Tibial nerve (tissue), 4 donors: ENCODE data around the gene HS6ST3.

Experiments
- EP300 ChIP-seq, 2 donors: sonication (generic); formaldehyde crosslinking; IDR thresholded peaks; one replicate each; pipeline ENCODE4 v1.6.1; 2017; ENCODE audit warnings: antibody characterized with exemption in 2 of 2, mild to moderate bottlenecking in 1 of 2
- POLR2A ChIP-seq, 2 donors: fragments of 450-650 bp; IDR thresholded peaks; one replicate each; pipeline ENCODE4 v1.6.1; 2017; ENCODE audit warnings: antibody characterized with exemption in 2 of 2, mild to moderate bottlenecking in 2 of 2, moderate library complexity in 2 of 2
- TF ChIP-seq, protein P1 (sequence below), 5 experiments: fragments of 200-600 bp in 3 of 5; fragments of 450-650 bp in 2 of 5; sonication (generic) in 3 of 5; IDR thresholded peaks; one replicate each; pipeline ENCODE4 v1.5.1; 2016 to 2019; ENCODE audit warnings: antibody characterized with exemption in 5 of 5, mild to moderate bottlenecking in 3 of 5, moderate library complexity in 2 of 5

DNA sequence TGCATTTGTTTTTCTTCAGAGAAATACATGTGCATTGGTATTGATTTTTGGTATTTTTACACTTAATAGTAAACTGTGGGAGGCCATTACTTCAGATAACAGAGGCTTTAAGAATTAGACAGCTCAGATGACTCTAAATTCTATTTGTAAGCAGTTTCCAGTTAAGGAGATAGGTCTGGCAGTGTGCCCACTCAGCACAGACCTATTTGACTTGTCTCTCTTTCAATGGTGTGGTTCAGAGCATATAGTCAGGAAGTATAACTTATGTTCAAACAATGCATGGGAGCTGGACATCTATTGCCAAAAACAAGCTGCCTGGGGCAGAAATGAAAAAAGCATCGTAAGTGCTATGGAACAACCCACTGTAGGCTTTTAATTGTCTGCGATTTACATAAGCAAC lies 370.7 kb downstream of the HS6ST3 start:
- TF ChIP-seq, protein P1, sequence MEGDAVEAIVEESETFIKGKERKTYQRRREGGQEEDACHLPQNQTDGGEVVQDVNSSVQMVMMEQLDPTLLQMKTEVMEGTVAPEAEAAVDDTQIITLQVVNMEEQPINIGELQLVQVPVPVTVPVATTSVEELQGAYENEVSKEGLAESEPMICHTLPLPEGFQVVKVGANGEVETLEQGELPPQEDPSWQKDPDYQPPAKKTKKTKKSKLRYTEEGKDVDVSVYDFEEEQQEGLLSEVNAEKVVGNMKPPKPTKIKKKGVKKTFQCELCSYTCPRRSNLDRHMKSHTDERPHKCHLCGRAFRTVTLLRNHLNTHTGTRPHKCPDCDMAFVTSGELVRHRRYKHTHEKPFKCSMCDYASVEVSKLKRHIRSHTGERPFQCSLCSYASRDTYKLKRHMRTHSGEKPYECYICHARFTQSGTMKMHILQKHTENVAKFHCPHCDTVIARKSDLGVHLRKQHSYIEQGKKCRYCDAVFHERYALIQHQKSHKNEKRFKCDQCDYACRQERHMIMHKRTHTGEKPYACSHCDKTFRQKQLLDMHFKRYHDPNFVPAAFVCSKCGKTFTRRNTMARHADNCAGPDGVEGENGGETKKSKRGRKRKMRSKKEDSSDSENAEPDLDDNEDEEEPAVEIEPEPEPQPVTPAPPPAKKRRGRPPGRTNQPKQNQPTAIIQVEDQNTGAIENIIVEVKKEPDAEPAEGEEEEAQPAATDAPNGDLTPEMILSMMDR (IDR thresholded peaks at IDR 0.05), result no peak
- TF ChIP-seq EP300 (IDR thresholded peaks at IDR 0.05) (no peak), POLR2A (IDR thresholded peaks at IDR 0.05) (no peak)
